GM10266 (cell line): Measurements from ENCODE around the gene GOLT1A.

Source experiments
- DNase-seq: peaks from one replicate; pipeline ENCODE4 v3.0.0; 2012; ENCODE audit errors: extremely low spot score
- TF ChIP-seq, protein P1 (sequence below): IDR thresholded peaks from 2 replicates; pipeline ENCODE4 v1.5.1; 2012; ENCODE audit warnings: mild to moderate bottlenecking, low read depth; ENCODE audit not compliant: control insufficient read depth, insufficient read depth; ENCODE audit errors: missing control alignments

The GOLT1A gene

GRCh38 chr1:204254031-204254661 lies 40.4 kb upstream of the GOLT1A start:
- TF ChIP-seq, protein P1, sequence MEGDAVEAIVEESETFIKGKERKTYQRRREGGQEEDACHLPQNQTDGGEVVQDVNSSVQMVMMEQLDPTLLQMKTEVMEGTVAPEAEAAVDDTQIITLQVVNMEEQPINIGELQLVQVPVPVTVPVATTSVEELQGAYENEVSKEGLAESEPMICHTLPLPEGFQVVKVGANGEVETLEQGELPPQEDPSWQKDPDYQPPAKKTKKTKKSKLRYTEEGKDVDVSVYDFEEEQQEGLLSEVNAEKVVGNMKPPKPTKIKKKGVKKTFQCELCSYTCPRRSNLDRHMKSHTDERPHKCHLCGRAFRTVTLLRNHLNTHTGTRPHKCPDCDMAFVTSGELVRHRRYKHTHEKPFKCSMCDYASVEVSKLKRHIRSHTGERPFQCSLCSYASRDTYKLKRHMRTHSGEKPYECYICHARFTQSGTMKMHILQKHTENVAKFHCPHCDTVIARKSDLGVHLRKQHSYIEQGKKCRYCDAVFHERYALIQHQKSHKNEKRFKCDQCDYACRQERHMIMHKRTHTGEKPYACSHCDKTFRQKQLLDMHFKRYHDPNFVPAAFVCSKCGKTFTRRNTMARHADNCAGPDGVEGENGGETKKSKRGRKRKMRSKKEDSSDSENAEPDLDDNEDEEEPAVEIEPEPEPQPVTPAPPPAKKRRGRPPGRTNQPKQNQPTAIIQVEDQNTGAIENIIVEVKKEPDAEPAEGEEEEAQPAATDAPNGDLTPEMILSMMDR = no peak
- no peak for DNase-seq

- TF ChIP-seq, protein P1 = no peak
- no peak for DNase-seq
These were observed 38.3 kb upstream of the GOLT1A start for GRCh38 chr1:204251926-204252689.

- TF ChIP-seq, protein P1 = no peak
- DNase-seq = no peak
These were observed 37.5 kb upstream of the GOLT1A start for GRCh38 chr1:204251286-204251685.

DNA sequence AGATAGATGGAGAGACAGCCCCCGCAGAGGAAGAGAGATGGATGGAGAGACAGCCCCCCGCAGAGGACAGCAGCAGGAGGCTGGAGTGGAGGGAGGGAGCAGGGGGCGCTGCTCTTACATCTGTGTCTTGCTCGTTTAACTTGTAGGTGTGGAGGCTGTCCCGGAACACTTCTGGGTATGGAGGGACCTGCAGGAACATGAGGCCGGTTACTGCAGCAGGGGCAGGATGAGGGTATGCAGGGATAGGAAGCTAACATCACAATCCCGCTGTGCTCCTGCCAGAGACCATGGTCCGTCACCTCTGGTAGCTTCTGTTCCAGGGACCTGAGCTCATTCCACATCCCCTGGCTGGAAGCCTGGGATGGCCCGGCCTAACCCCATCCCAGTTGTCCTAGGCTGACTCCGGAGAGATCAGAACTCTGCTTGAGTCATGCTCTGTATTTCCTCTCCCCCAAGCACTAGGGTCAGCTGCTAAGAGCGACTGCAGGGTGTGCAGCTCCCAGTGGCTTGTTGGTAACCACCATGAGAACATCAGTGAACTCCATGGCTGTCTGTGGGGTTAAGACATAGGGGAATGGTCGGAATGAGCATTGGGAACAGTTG lies 36.7 kb upstream of the GOLT1A start:
- TF ChIP-seq, protein P1 = no peak

GRCh38 chr1:204249736-204250427 lies 36.1 kb upstream of the GOLT1A start:
- DNase-seq = no peak
- TF ChIP-seq, protein P1 = no peak

More for the DNA sequence above, 36.7 kb upstream of the GOLT1A start:
- no peak for DNase-seq

GRCh38 chr1:204248954-204249353 lies 35.2 kb upstream of the GOLT1A start:
- TF ChIP-seq, protein P1 = no peak
- no peak for DNase-seq
